Measurements from ENCODE around the gene SCCPDH.
"Not testable (repeated sequence)": the region's sequence is repeated elsewhere in the genome, so short reads cannot be mapped to it uniquely, and the experiment has no call there.

The SCCPDH gene

DNA sequence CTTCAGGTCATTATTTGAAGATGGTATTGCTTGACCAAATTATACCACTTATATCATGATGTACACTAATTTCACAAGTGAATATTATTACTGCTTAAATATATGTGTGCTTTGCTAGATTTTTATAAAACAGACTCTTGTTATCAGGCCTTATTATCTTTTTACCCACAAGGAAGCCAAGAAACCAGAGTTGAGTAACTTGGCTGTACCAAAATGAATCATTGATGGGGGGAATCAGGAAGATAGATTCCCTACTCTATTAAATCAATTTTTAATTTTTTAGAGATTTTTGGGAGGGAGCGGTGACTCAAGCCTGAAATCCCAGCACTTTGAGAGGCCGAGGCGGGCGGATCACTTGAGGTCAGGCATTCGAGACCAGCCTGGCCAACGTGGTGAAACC is 16.0 kb upstream of the SCCPDH start:
- no peak for DNase-seq

DNA sequence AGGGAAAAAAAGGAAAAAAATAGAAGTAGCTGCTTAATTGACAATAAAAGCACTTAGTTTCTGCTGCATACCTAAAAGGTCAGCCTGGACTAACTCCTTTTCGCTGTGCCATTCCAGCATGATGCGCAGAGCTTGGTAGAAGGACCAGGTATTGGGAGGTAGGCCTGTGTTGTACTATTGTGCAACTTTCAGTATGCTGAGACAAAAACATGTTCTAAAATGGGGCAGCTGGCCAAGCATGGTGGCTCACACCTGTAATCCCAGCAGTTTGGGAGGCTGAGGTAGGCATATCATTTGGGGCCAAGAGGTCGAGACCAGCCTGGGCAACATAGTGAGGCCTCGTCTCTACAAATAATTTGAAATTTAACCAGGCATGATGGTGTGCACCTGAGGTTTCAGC is 15.0 kb upstream of the SCCPDH start:
- no peak for DNase-seq

DNA sequence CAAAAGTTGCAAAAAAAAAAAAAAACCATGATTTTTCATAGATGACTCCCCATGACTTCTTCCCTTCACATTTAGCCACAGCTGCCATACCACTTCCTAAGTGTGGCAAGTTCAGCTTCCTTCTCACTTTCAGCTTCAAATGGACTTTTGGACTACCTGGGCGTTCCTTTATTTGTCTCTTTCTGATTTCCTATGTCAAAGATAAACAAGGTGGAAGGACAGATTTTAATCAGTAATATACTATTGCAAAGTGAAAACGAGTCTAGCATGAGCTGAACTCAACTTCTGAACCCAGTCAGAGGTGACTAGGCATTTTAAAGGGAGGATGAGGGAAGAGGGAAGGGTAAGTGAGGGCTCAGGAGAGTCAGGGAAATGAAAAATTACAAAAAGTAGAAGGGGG is 14.4 kb upstream of the SCCPDH start:
- DNase-seq: no peak

DNA sequence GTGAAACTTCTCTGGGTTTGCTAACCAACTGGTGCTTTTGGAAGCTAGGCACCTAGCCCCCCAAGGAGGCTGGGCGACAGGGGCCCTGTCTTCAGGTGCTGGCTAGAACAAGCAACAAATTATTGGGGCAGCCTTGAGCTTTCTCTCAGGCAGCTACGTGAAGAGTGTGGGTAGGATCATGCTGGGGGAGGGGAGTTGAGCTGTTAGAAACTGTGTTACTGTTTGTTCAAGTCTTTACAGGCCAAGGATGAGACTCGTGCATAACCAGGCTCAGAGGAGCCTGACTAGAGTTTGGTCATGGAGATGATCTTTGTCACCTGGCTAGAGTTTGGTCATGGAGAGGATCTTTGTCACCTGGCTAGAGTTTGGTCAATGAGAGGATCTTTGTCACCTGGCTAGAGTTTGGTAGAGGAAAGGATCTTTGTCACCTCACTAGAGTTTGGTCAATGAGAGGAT is 12.6 kb upstream of the SCCPDH start:
- DNase-seq: no peak

DNA sequence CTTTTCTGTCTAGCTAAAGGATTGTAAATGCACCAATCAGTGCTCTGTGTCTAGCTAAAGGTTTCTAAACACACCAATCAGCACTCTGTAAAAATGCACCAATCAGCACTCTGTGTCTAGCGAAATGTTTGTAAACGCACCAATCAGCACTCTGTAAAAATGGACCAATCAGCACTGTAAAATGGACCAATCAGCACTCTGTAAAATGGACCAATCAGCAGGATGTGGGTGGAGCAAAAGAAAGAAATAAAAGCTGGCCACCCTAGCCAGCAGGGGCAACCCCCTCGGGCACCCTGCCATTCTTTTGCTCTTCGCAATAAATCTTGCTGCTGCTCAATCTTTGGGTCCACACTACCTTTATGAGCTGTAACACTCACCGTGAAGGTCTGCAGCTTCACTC is 11.8 kb upstream of the SCCPDH start:
- DNase-seq: not testable (repeated sequence)

DNA sequence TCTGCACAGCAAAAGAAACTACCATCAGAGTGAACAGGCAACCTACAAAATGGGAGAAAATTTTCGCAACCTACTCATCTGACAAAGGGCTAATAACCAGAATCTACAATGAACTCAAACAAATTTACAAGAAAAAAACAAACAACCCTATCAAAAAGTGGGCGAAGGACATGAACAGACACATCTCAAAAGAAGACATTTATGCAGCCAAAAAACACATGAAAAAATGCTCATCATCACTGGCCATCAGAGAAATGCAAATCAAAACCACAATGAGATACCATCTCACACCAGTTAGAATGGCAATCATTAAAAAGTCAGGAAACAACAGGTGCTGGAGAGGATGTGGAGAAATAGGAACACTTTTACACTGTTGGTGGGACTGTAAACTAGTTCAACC is 4.8 kb upstream of the SCCPDH start:
- DNase-seq: not testable (repeated sequence)

DNA sequence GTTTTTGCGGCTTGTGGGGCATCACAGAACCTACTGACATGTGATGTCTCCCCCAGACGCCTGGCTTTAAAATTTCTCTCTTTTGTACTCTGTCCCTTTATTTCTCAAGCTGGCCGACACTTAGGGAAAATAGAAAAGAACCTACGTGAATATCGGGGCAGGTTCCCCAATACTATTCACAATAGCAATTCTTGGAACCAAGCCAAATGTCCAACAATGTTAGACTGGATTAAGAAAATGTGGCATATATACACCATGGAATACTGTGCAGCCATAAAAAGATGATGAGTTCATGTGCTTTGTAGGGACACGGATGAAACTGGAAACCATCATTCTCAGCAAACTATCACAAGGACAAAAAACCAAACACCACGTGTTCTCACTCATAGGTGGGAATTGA is 3.4 kb upstream of the SCCPDH start:
- not testable (repeated sequence) for DNase-seq

DNA sequence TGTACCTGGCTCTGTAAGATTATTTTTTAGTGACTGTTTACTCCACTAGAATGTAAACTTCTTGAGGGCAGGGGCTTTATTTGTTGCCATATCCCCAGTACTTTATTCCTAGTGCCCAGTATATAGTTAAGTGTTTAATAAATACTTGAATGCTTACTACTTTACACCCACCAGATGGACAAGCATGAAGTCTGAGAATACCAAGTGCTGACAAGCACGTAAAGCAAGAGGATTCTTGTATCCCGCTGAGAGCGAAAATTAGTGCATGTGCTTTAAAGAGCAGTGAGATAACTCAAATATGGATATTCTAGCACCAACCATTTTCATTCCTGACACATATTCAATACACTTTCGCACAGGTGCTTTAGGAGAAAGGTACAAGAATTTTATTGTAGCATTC is 1.5 kb upstream of the SCCPDH start:
- no peak for DNase-seq

DNA sequence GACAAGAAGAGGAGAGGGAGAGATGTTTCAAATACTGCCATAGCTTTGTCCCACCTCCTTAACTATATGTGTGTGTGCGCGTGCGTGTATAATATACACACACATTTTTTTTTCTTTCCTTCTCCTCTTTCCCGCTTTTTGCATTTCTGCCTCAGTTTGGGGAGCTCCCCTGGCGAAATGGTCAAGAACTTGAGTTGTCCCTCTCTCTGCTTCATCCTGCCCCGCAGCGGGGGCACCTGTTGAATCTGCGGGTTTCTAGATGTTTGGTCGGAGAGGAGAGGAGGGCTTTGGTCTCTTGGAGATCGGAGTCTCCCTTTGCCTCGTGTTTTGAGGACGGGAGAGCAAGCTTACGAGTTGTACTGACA is 504 bp downstream of the SCCPDH start:
- DNase-seq: no peak

DNA sequence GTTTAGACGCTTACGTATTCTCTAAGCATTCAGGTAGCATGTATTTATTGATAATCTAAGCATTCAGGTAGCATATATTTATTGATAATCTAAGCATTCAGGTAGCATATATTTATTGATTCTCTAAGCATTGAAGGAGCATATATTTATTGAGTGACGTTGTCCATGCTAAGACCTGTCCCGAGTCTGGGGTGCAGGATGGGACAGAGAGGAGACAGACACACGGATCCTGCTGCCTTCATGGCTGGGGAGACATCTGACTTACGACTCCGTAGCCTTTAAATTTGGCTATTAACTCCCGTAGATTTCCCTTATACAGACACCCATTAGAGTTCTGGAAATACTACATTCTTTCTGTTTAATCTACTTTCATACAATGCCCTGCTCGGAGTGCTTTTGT is 982 bp downstream of the SCCPDH start:
- DNase-seq: no peak

DNA sequence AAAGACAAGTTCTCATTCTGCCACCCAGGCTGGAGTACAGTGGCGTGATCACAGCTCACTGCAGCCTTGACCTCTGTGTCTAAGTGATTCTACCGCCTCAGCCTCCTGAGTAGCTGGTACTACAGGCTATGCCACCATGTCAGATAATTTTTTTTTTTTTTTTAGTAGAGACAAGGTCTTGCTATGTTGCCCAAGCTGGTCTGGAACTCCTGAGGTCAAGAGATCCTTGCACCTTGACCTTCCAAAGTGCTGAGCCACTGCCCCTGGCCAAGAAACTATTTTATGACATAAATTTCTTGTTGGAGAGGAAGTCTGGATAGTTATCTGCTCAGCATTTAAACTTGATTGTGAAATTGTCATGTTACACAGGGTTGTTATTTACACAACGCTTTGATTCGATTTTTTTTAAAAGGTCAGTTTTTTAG is 2.1 kb downstream of the SCCPDH start:
- DNase-seq: no peak

DNA sequence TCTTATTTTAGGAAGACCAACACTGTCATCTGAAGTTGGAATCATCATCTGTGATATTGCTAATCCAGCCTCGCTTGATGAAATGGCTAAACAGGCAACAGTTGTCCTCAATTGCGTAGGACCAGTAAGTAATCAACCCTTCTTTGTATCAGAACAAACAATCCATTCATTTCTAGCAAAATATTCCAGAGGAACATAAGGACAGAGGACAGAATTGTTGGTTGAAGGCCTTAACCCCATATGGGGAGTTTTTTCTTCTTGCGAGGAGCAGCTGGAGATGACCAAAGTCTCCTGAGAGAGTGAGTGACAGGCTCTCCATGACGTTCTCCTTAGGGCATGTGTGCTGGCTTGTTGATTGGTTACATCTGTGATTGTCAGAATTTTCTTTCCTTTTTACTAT is 2.7 kb downstream of the SCCPDH start:
- no peak for DNase-seq

DNA sequence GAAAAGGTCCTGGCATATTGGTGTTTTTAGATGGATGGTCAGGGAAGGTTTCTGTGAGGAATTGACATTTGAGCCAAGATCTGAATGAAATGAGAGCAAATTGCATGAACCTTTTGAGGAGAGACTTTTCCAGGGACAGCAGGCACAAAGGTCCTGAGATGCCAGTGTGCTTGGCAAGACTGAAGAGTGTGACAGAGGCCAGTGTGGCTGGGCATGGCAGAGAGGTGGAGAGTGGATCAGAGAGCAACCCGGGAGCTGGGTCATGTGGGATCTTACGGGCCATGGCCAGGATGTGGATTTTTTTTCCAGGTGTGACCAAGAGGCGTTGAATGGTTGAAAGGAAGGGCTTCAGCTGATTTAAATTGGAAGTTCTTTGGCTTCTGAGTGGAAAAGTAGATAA is 3.4 kb downstream of the SCCPDH start:
- no peak for DNase-seq

DNA sequence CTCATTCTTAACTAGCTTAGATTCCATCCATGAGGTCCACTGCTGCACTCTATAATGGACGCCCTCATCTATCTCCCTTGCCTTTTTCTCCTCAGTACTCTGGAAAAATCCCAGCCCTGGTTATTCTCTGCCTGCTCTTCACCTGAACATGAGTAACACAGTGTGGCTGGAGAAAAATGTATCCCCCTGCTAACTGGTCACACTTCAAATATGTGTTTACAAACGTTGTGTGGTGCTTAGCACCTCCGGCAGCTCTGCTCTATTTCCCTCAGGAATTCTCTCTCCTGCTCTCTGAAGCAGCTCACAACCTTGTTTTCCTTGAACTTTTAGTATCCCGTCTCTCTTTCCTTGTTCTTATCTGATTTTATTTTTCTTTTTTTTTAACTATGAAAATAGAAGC is 4.1 kb downstream of the SCCPDH start:
- DNase-seq: no peak

DNA sequence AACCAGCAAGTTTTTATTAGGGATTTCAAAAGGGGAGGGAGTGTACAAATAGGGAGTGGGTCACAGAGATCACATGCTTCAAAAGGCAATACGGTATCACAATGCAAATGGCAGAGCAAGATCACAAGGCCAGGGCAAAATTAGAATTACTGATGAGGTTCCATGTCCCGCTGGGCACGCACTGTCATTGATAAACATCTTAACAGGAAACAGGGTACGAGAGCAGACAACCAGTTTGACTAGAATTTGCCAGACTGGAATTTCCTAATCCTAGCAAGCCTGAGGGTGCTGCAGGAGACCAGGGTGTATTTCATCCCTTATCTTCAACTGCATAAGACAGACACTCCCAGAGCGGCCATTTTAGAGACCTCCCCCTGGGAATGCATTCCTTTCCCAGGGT is 4.8 kb downstream of the SCCPDH start:
- DNase-seq: not testable (repeated sequence)

DNA sequence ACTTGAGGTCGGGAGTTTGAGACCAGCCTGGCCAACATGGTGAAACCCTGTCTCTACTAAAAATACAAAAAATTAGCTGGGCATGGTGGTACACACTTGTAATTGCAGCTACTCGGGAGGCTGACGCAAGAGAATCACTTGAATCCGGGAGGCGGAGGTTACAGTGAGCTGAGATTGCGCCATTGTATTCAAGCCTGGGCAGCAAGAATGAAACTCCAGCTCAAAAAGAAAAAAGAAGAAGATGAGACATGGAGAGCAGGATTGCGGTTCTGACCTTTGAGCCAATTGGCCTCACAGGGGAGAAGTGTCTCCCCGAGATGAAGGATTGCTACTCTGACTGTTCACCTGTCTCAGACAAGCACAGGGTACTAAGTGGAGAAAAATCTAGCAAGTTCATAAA is 6.6 kb downstream of the SCCPDH start:
- DNase-seq: no peak

DNA sequence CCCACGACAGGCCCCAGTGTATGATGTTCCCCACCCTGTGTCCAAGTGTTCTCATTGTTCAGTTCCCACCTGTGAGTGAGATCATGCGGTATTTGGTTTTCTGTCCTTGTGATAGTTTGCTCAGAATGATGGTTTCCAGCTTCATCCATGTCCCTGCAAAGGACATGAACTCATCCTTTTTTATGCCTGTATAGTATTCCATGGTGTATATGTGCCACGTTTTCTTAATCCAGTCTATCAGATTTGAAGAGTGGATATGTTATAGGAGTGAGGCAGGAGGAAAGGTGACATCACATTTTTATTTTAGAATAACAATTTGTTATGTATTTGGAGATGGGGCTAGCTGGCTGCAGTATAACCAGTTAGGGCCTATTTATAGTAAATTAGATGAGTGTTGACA is 7.7 kb downstream of the SCCPDH start:
- DNase-seq: not testable (repeated sequence)

DNA sequence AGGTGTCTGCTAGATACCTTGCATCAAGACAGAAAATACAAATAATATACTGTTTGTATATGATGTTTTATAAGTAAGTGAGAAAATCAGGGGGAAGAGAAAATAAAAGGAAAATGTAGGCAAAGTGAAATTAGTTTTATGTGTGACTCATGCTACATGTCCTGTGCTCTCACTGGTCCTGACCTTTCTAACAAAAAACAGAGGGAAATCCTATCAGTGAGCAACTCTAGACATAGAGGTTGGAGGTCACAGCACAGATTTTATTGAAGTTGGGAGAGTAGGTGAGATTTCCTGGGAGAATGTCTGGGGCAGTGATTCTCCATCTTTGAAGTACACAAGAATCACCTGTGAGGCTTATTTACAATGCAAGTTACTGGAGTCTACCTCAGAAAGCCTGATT is 9.5 kb downstream of the SCCPDH start:
- no peak for DNase-seq

DNA sequence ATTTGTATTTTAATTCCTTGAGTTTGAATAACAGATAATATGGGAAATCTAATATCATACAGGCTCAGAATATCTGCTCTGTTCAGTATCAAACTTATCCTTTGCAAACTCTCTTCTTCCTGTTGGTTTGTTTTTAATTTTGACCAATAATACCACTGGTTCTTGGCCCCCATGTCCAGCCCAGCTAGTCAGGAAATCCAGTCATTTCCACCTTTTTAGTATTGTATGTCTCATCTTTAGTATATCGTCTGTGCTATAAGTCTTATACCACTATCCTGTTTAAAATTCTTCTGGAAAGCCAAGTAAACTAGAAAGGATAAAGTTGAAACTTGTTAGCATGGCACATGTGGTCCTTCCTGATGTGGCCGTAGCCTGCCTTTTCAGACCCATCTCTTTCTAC is 10.7 kb downstream of the SCCPDH start:
- no peak for DNase-seq

DNA sequence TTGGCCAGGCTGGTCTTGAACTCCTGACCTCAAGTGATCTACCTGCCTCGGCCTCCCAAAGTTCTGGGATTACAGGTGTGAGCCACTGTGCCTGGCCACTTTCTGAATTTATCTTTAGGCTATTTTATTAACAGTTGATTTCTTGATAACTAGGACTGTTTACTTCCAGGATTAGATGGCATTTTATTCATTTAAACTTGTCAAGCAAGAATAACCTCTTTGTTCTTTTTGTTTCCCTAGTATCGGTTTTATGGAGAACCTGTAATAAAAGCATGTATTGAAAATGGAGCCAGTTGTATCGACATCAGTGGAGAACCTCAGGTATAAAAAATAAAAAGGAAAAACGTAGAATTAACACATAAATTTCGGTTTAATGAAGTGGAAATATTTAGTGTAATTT is 11.5 kb downstream of the SCCPDH start:
- no peak for DNase-seq

DNA sequence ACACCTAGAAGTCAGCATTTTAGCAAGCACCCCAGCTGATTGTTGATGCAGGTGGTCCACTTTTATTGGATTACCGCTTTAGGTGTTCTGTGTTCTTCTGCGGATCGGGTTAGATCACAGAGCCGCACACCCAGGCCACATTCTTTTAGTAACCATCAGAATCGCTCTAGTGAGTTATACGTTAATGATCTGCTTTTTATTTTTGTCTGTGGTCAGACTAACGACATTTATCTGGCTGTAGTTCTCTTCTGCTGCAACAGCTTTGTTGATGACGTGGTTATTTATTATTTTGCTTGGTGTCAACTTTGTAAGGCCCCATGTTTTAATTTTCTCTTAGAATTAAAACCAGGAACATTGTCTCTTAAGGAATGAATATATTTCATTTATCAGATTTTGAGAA is 18.2 kb downstream of the SCCPDH start:
- DNase-seq: no peak

DNA sequence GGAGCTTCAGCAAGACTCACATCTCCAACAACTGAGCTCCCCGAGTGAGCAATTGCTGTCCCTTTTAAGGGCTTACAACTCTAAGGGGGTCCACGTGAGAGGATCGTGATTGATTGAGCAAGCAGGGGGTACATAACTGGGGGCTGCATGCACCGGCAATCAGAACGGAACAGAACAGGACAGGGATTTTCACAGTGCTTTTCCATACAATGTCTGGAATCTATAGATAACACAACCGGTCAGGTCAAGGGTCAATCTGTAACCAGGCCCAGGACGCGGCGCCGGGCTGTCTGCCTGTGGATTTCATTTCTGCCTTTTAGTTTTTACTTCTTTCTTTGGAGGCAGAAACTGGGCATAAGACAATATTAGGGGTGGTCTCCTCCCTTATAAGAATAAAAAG is 21.9 kb downstream of the SCCPDH start:
- not testable (repeated sequence) for DNase-seq

DNA sequence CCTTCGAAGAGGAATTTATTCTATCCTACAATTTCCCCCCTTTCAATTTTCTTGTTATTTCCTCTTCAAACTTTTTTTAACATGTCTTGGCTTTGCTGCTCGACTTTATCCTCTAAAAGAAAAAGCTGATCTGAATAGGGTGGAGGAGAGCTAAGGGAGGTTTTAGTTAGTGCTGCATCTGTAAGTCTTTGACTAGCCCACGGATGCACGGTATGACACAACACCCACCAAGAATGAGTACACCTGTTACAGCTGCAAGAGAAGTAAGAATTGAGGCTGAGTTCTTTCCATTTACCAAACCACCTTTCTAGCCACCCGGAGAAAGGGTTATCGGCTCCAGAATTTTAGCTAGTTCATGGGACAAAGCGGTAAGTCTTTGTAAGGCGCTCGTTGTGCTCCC is 23.8 kb downstream of the SCCPDH start:
- no peak for DNase-seq

DNA sequence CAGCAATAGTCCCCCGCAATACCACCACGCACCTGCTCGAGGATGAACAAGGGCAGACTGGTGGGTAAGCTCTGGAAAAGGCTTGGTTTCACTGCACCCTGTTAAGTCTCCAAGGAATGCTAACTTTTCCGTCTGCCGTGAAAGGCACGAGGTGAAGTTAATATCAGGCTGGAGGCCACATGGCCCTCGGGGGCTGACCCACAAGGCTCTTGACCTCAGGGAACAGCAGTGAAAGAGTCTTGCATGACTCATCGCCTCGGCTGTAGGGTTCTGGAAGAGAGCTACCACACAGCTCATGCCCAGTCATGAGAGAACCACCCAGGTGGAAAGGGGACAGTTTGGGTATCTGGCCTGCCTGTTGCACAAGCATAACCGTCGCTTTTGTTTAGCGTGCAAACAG is 24.7 kb downstream of the SCCPDH start:
- DNase-seq: no peak

DNA sequence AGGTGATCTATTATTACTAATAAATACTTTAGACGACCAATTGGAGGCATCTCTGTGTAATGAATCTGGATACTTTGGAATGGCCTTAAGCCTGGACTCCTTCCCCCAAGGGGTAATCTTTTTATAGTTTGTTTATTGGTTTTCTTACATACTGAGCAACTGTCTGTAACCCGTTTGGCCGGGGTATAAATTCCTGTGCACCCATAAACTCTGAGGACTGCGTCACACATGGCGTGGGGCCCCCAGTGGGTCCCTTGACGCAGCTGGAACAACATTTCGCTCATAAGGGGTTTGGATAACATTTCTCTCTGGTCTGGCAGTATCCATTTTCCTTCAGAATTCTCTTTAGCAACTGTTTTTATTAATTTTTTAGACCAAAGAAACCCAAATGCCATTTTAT is 26.5 kb downstream of the SCCPDH start:
- no peak for DNase-seq
